ENCODE results near the gene CPTP. TPM values are rescaled to one million over a fixed set of nuclear protein-coding genes. Genes with fewer than 3 reads are reported as not detected.

Gene CPTP
- total and polyA plus RNA-seq, 8 donors: 6.6 to 226 (median 22.8) TPM

DNA sequence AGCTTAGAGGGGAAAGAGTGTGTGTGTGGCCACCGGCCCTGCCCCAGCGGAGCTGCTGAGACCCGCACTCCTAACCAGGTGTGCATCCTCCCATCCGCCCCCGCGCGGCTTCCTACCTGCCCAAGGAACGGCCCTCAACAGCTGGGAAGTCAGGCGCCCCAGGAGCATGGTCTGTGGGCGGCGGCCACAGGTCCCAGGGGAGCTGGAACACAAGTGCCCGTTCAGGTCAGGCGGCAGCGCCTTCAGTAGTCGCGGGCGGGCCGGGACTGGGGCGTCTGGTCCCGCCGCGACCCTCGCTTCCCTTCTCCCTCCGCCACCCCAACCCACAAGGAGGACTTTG is 50.0 kb downstream of the CPTP start:
- intact Hi-C loops (cut with DNase I; ENCODE audit: low total_unique reads): no loop called here
- Histone ChIP-seq H3K4me3 (peak overlapping the region; percentile 62 to 100 (median 90)), H3K27ac (peak overlapping the region; percentile 90 to 98 (median 95)), H3K36me3 (peaks cover 0 to 25% (median 15%) of the 10 kb centered on the region in 4 donors), H3K27me3 (no peaks in the 10 kb centered on the region), H3K9me3 (no peaks in the 10 kb centered on the region), H3K4me1 (peaks cover 29 to 47% (median 43%) of the 10 kb centered on the region in 4 donors)
- TF ChIP-seq POLR2A (IDR thresholded peaks at IDR 0.05) (no peak), POLR2AphosphoS5 (IDR thresholded peaks at IDR 0.05) (no peak), EP300 (IDR thresholded peaks at IDR 0.05) (no peak), CTCF (IDR thresholded peaks at IDR 0.05) (no peak)
- 0 to 1% (median 1%) methylated on average over 18 to 24 of the region's 24 CpGs; no CpG with 5 or more reads in 1 of the 5 donors for WGBS, 5 donors
- no peak for DNase-seq

DNA sequence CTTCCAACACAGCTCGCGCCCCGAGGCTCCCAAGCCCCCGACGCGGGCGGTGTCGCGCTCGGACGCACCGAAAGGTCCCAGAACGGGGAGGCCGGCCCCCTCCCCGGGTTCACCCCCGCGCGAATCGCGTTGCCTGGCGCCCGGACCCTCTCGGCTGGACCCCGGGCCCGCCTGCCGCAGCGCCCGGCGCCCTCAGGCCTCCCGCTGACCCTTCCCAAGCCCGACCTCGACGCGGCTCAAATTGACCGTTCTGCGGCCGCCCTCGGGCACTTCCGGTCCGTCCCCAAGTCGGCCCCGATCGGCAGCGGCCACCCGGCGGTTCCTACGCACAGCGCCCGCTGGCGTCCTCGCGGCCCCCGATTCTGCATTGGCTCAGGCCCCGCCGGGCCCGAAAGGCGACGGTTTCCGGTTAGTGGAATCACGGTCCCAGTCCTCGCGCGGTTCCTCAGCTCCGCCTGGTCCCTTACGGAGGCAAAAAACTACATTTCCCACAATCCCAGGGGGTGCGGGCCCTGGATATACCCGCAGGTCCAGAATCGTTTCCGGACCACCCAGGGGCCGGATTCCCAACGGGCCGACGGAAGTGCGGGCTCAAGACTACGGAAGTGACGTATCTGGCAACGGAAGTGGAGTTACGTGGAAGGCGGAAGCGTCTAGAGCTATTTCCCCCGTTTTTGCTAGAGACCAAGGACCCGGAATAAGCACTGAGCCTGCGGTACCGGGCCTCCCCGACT is 50.5 kb downstream of the CPTP start, which contains the start of gene AURKAIP1:
AURKAIP1 (minus strand) TSS at position 279 of the 734 bp plus-strand sequence. CDS start 451 bp downstream, outside the sequence.
- intact Hi-C loops (cut with DNase I; ENCODE audit: low total_unique reads): no loop called here
- peak within 1 kb of the TSS; percentile 90 to 98 (median 95) for H3K27ac ChIP-seq
- H3K9me3 ChIP-seq: no peaks in the 10 kb centered on the region
- peaks cover 0 to 26% (median 16%) of the 10 kb centered on the region in 4 donors for H3K36me3 ChIP-seq
- TF ChIP-seq CTCF (IDR thresholded peaks at IDR 0.05) (peak in 2 of 7 experiments; percentile 29), POLR2A (IDR thresholded peaks at IDR 0.05) (peak in 1 of 4 donors; percentile 24), EP300 (IDR thresholded peaks at IDR 0.05) (no peak), POLR2AphosphoS5 (IDR thresholded peaks at IDR 0.05) (peak; percentile 67 to 96 (median 76))
- 0 to 1% (median 0%) methylated on average over 42 to 85 of the region's 85 CpGs for WGBS, 5 donors
- H3K27me3 ChIP-seq: no peaks in the 10 kb centered on the region
- peak within 1 kb of the TSS; percentile 62 to 100 (median 90) for H3K4me3 ChIP-seq
- DNase-seq: peak; percentile 98 to 100
- H3K4me1 ChIP-seq: peaks cover 29 to 47% (median 43%) of the 10 kb centered on the region in 4 donors

DNA sequence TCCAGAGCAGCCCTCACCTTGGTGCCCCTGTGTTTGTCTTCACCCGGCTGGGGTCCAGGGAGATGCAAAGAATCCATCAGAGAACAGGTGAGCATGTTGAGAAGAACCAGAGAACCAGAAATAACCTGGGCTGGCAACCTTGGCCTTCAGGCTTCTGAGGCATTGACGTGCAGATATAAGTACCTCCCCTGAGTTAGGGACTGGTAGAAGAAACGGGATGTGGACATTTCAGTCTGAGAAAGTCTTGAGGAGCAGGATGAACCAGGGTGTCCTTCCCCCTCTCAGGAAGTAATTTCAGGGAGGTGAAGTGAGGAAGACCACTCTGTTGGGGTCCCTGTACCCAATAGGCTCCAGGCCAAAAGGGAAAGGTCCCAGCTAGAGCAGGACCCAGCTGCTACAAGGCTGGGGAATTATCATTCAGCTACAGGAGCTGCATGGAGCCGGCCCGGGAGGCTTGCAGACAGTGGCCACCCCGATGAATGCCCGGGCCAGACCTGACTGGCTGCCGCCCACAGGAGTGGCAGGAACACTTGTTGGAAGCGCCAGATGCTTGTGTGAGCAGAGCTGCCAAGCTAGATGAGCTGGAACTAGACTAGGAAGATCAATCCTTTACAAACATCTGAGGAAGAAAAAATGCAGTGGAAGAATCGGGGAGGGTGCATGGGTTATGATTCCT is 52.1 kb downstream of the CPTP start:
- Histone ChIP-seq H3K27me3 (no peaks in the 10 kb centered on the region), H3K9me3 (no peaks in the 10 kb centered on the region), H3K36me3 (peaks cover 0 to 37% (median 26%) of the 10 kb centered on the region in 4 donors), H3K4me3 (no peak overlapping the region), H3K27ac (peak overlapping the region in 3 of 5 donors; percentile 2 to 98 (median 95)), H3K4me1 (peaks cover 26 to 41% (median 38%) of the 10 kb centered on the region in 4 donors)
- TF ChIP-seq CTCF (IDR thresholded peaks at IDR 0.05): no peak
- DNase-seq: no peak
- WGBS, 5 donors: 80 to 90% (median 83%) methylated on average over 10 of the region's 10 CpGs
- intact Hi-C loops (cut with DNase I; ENCODE audit: low total_unique reads): no loop called here

DNA sequence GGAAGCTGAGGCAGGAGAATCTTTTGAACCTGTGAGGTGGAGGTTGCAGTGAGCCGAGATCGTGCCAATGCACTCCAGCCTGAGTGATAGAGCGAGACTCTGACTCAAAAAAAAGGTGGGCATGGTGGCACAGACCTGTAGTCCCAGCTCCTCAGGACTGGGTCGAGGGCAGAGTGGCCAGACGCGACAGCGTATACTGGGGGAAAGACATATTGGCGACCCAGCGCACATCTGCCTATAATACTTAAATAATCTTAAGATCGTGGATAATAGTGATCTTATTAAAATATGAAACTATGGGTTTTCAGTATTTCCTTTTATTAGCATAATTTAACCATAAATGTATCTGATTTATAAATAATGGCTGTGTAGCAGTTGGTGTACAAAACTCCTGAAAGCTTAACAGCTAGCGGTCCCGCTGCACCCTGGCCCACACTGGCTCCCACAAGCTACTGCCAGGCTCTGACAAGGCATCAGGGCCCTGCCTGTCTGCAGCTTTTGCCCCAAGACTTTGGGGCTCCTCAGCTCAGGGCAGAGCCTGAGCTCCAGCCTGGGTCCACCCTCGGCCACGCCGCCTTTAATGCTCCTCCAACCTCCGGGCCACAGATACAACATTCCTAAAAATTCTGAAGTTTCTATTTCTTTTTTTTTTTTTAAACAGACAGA is 53.1 kb downstream of the CPTP start:
- no peak for DNase-seq
- H3K27ac ChIP-seq: no peak overlapping the region
- peaks cover 16 to 31% (median 28%) of the 10 kb centered on the region in 4 donors for H3K4me1 ChIP-seq
- TF ChIP-seq POLR2A (IDR thresholded peaks at IDR 0.05) (no peak), EP300 (IDR thresholded peaks at IDR 0.05) (no peak), CTCF (IDR thresholded peaks at IDR 0.05) (no peak), POLR2AphosphoS5 (IDR thresholded peaks at IDR 0.05) (no peak)
- no peak overlapping the region for H3K4me3 ChIP-seq
- intact Hi-C loops (cut with DNase I; ENCODE audit: low total_unique reads): no loop called here
- no peaks in the 10 kb centered on the region for H3K27me3 ChIP-seq
- WGBS, 5 donors: 94 to 96% (median 95%) methylated on average over 16 of the region's 16 CpGs
- peaks cover 0 to 37% (median 27%) of the 10 kb centered on the region in 4 donors for H3K36me3 ChIP-seq
- H3K9me3 ChIP-seq: no peaks in the 10 kb centered on the region
